ENCODE measurements around the gene CEACAM3.

DNA sequence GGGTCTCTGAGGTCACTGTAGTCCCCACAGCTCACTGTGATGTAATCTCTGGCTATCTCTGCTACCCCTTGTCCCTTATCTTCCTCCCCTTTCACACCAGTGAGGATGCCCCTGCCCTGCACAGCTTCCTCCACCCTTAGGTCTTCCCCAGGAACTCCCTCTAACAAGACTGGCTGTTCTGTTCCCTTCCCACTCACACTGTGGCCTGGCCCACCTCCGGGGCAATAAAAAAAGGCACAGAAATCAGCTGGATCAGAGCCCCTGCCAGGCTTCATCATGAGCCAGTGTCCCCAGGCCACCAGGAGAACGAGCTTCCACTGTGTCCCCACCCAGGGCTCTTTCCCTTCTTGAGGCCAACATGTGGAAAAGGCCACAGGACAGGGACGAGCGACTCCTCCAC lies 4.6 kb downstream of the CEACAM3 start:
- TF ChIP-seq POLR2A (IDR thresholded peaks at IDR 0.05), result no peak
- TF ChIP-seq, protein P1, sequence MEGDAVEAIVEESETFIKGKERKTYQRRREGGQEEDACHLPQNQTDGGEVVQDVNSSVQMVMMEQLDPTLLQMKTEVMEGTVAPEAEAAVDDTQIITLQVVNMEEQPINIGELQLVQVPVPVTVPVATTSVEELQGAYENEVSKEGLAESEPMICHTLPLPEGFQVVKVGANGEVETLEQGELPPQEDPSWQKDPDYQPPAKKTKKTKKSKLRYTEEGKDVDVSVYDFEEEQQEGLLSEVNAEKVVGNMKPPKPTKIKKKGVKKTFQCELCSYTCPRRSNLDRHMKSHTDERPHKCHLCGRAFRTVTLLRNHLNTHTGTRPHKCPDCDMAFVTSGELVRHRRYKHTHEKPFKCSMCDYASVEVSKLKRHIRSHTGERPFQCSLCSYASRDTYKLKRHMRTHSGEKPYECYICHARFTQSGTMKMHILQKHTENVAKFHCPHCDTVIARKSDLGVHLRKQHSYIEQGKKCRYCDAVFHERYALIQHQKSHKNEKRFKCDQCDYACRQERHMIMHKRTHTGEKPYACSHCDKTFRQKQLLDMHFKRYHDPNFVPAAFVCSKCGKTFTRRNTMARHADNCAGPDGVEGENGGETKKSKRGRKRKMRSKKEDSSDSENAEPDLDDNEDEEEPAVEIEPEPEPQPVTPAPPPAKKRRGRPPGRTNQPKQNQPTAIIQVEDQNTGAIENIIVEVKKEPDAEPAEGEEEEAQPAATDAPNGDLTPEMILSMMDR (IDR thresholded peaks at IDR 0.05), result no peak

Data from esophagus squamous epithelium (tissue), 4 donors.